Endothelial cell of umbilical vein (primary cell): ENCODE data around the gene KIF3B. TPM values are rescaled to one million over a fixed set of nuclear protein-coding genes. Genes with fewer than 3 reads are reported as not detected.

Experiments used
- BruUV-seq: library from RNA; stranded (reverse); fragments of 400-500 nt; replicated peaks from 2 replicates; lab custom pipeline; 2021; lab: Mats Ljungman, UMichigan
- CTCF ChIA-PET: fragments of 300-600, 350-600 bp; sonication (Branson Sonifier 250); formaldehyde crosslinking; loops from one replicate; lab custom pipeline; 2021; ENCODE audit warnings: antibody characterized with exemption, inconsistent platforms; lab: Charles Lee
- POLR2A ChIA-PET: fragments of 300-600, 350-600 bp; sonication (Branson Sonifier 250); formaldehyde crosslinking; loops from one replicate; lab custom pipeline; 2021; ENCODE audit warnings: antibody characterized with exemption, inconsistent platforms; lab: Charles Lee
- DNase-seq: peaks from one replicate; pipeline ENCODE4 v3.0.0-alpha.2; 2011; ENCODE audit warnings: low read depth, low spot score
- FAIRE-seq: peaks from 2 replicates; lab custom pipeline; 2011; peaks lifted over from hg19 to GRCh38; lab: Jason Lieb, UNC
- H2AFZ ChIP-seq: 2 replicates; pipeline ENCODE4 v1.6.0; 2012; ENCODE audit warnings: low read depth, low read length, control low read depth, inconsistent platforms
- H3K27ac ChIP-seq: 2 replicates; pipeline ENCODE4 v1.5.1; 2011; ENCODE audit warnings: low read depth, mild to moderate bottlenecking, control low read depth, low read length, moderate library complexity; ENCODE audit not compliant: insufficient read depth
- H3K27me3 ChIP-seq, 2 experiments: 2 replicates each; pipeline versions ENCODE4 v1.6.0 to v1.6.1; 2011; ENCODE audit warnings: low read length in 2 of 2, mixed read lengths in 1 of 2; ENCODE audit not compliant: control insufficient read depth in 2 of 2, insufficient read depth in 2 of 2
- H3K36me3 ChIP-seq, 2 experiments: 2 replicates in 1 of 2; 3 replicates in 1 of 2; pipeline ENCODE4 v1.5.1; 2011; ENCODE audit warnings: low read length in 2 of 2, mild to moderate bottlenecking in 1 of 2, moderate library complexity in 1 of 2; ENCODE audit not compliant: control insufficient read depth in 2 of 2, insufficient read depth in 2 of 2; ENCODE audit errors: extremely low read depth in 1 of 2
- H3K4me1 ChIP-seq: 3 replicates; pipeline ENCODE4 v1.5.1; 2011; ENCODE audit warnings: mild to moderate bottlenecking, low read length; ENCODE audit not compliant: control insufficient read depth, insufficient read depth; ENCODE audit errors: extremely low read depth
- H3K4me2 ChIP-seq: 2 replicates; pipeline ENCODE4 v1.6.1; 2011; ENCODE audit warnings: low read length, control low read depth, mixed read lengths; ENCODE audit not compliant: insufficient read depth
- H3K4me3 ChIP-seq, 3 experiments: fragments of 200-600 bp in 1 of 3; sonication (generic), shearing (Covaris generic) in 1 of 3; replicated peaks in 1 of 3; 2 replicates each; pipeline ENCODE4 v1.5.1; 2011 to 2016; ENCODE audit warnings: control low read depth in 3 of 3, low read length in 3 of 3, mild to moderate bottlenecking in 2 of 3, inconsistent platforms in 1 of 3, low read depth in 1 of 3, moderate library complexity in 1 of 3; ENCODE audit not compliant: insufficient read depth in 1 of 3
- H3K79me2 ChIP-seq: 2 replicates; pipeline ENCODE4 v1.6.0; 2012; ENCODE audit warnings: low read length, inconsistent platforms; ENCODE audit not compliant: control insufficient read depth, insufficient read depth
- H3K9ac ChIP-seq: replicated peaks from 2 replicates; pipeline ENCODE3; 2011; ENCODE audit warnings: low read length, control low read depth; ENCODE audit not compliant: insufficient read depth; ENCODE audit errors: extremely low read depth
- H3K9me1 ChIP-seq: replicated peaks from 3 replicates; pipeline ENCODE4 v1.6.0; 2011; ENCODE audit warnings: mild to moderate bottlenecking, low read length; ENCODE audit not compliant: control insufficient read depth, insufficient read depth; ENCODE audit errors: extremely low read depth
- H3K9me3 ChIP-seq: replicated peaks from 2 replicates; pipeline ENCODE4 v1.5.1; 2012; ENCODE audit warnings: low read length, inconsistent platforms; ENCODE audit not compliant: control insufficient read depth, insufficient read depth
- H4K20me1 ChIP-seq: replicated peaks from 2 replicates; pipeline ENCODE3; 2011; ENCODE audit warnings: mild to moderate bottlenecking, low read length; ENCODE audit not compliant: control insufficient read depth, insufficient read depth; ENCODE audit errors: extremely low read depth
- CTCF ChIP-seq, 2 donors: IDR thresholded peaks; 1 replicate in 1 of 2; 2 replicates in 1 of 2; pipeline ENCODE4 v1.5.1; 2011; ENCODE audit warnings: low read length in 2 of 2, mild to moderate bottlenecking in 2 of 2, moderate library complexity in 2 of 2, control low read depth in 1 of 2, inconsistent platforms in 1 of 2, low read depth in 1 of 2; ENCODE audit not compliant: insufficient read depth in 1 of 2; ENCODE audit errors: extremely low read depth in 1 of 2
- EZH2 ChIP-seq: IDR thresholded peaks from 2 replicates; pipeline ENCODE4 v1.6.1; 2012; ENCODE audit warnings: borderline replicate concordance, low read depth, mild to moderate bottlenecking, moderate library complexity, low read length, inconsistent platforms; ENCODE audit not compliant: severe bottlenecking
- FOS ChIP-seq: IDR thresholded peaks from 2 replicates; pipeline ENCODE4 v1.6.1; 2011; ENCODE audit warnings: mild to moderate bottlenecking, low read length, moderate library complexity, borderline replicate concordance; ENCODE audit not compliant: insufficient read depth
- GATA2 ChIP-seq: IDR thresholded peaks from 2 replicates; pipeline ENCODE4 v1.7.0; 2011; ENCODE audit warnings: low read depth, mild to moderate bottlenecking, moderate library complexity, mixed read lengths, low read length; ENCODE audit not compliant: insufficient read length, insufficient read depth
- JUN ChIP-seq: IDR thresholded peaks from 2 replicates; pipeline ENCODE4 v1.6.1; 2011; ENCODE audit warnings: borderline replicate concordance, low read depth; ENCODE audit not compliant: insufficient read length, insufficient read depth
- MAX ChIP-seq: IDR thresholded peaks from 2 replicates; pipeline ENCODE4 v1.6.1; 2011; ENCODE audit not compliant: insufficient read depth, insufficient read length
- MYC ChIP-seq: IDR thresholded peaks from one replicate; pipeline ENCODE4 v1.6.1; 2011; ENCODE audit warnings: mild to moderate bottlenecking, low read depth, low read length
- POLR2A ChIP-seq: IDR thresholded peaks from 2 replicates; pipeline ENCODE4 v1.6.1; 2012; ENCODE audit warnings: low read depth, mild to moderate bottlenecking, control low read depth, low read length
- POLR2AphosphoS5 ChIP-seq: IDR thresholded peaks from 2 replicates; pipeline ENCODE4 v1.6.1; 2012; ENCODE audit warnings: low read depth, mild to moderate bottlenecking, control low read depth, low read length, moderate library complexity; ENCODE audit not compliant: insufficient read depth
- dilution Hi-C: fragments of 300-500 bp; cut with MboI; formaldehyde crosslinking; loops from one replicate; pipeline ENCODE4 v1.15.0; 2019; ENCODE audit warnings: low sequenced_read_pairs; ENCODE audit not compliant: extremely low pct_ligation_motif_present
- intact Hi-C: fragments of 100-400 bp; cut with micrococcal nuclease; formaldehyde crosslinking; loops from one replicate; pipeline ENCODE4 v1.10.0; 2022
- polyA plus RNA-seq, 4 experiments: library from polyadenylated mRNA; depleted of rRNA in 3 of 4; stranded (reverse) in 3 of 4; unstranded in 1 of 4; fragments of >200 nt; gene quantifications; 2 replicates each; pipeline versions ENCODE4 v1.2.1 to v1.2.3, GENCODE V29; 2011 to 2012; ENCODE audit warnings: missing spikeins in 1 of 4
- total RNA-seq: library from RNA; stranded (reverse); gene quantifications from 2 replicates; pipeline ENCODE4 v1.2.3, GENCODE V29; 2021

KIF3B gene
- total and polyA plus RNA-seq, 2 donors (not counting 3 experiments of a cell fraction or from before 2014, with no cell fraction given): 14.5 to 25.1 TPM

- peaks cover 30% of the 10 kb centered on the region for H3K4me1 ChIP-seq
- H3K9ac ChIP-seq: peak within 1 kb of the TSS; percentile 97
- H3K27ac ChIP-seq: peak within 1 kb of the TSS; percentile 94
- peak; percentile 61 for TF ChIP-seq POLR2A
- TF ChIP-seq MAX: no peak
- peak; percentile 12 for TF ChIP-seq FOS
- peak; percentile 62 for TF ChIP-seq POLR2AphosphoS5
- TF ChIP-seq MYC: peak; percentile 22
- no peaks in the 10 kb centered on the region for H3K9me1 ChIP-seq
- peak; percentile 86 for FAIRE-seq
- peak within 1 kb of the TSS; percentile 78 to 92 (median 92) for H3K4me3 ChIP-seq
- intact Hi-C loops: loop anchor here (1.0 kb wide), 3 partner anchors 32 to 151 kb away; partner anchors contain the start of genes PLAGL2 and POFUT1
- no TSS peak for BruUV-seq
- peaks cover 5% of the 10 kb centered on the region for H4K20me1 ChIP-seq
- no peaks in the 10 kb centered on the region for H3K36me3 ChIP-seq
- no peaks in the 10 kb centered on the region for H3K9me3 ChIP-seq
- H3K4me2 ChIP-seq: peak within 1 kb of the TSS; percentile 92
- peak; percentile 97 for DNase-seq
- ChIA-PET POLR2A (interaction anchor here (0.5 to 0.7 kb wide), 2 partner anchors 13 to 152 kb away, joined by 3 to 4 read pairs; no protein-coding TSS in a partner anchor), CTCF (interaction anchor here (1.3 kb wide), 1 partner anchor 123 kb away, joined by 3 read pairs; no protein-coding TSS in a partner anchor)
- H3K79me2 ChIP-seq: peaks cover 45% of the 10 kb centered on the region
- peak within 1 kb of the TSS; percentile 77 for H2AFZ ChIP-seq
- dilution Hi-C loops: no loop called here
- H3K27me3 ChIP-seq: no peaks in the 10 kb centered on the region
These were observed 80.6 kb downstream of the KIF3B start, which contains the start of gene ASXL1 for GRCh38 chr20:32357869-32358631. ASXL1 (plus strand) TSS chr20:32358331; CDS start chr20:32358776, 445 bp downstream.

- CTCF ChIA-PET: interaction anchor here (1.3 to 2.1 kb wide), 2 partner anchors 22 to 123 kb away, joined by 3 to 8 read pairs; no protein-coding TSS in a partner anchor
- Histone ChIP-seq H3K4me1 (peaks cover 30% of the 10 kb centered on the region), H3K27me3 (no peaks in the 10 kb centered on the region), H3K9ac (peak overlapping the region; percentile 97), H3K36me3 (no peaks in the 10 kb centered on the region), H3K9me1 (no peaks in the 10 kb centered on the region), H3K9me3 (no peaks in the 10 kb centered on the region), H4K20me1 (peaks cover 7% of the 10 kb centered on the region), H3K4me3 (peak overlapping the region in 2 of 3 experiments; percentile 78 to 92), H3K27ac (peak overlapping the region; percentile 94), H2AFZ (no peak overlapping the region), H3K79me2 (peaks cover 50% of the 10 kb centered on the region), H3K4me2 (no peak overlapping the region)
- BruUV-seq: no TSS peak
- dilution Hi-C loops: no loop called here
- POLR2A ChIA-PET: no interaction called here
- intact Hi-C loops: loop anchor here (1.0 kb wide), 2 partner anchors 125 to 151 kb away; partner anchors contain the start of genes PLAGL2 and POFUT1
- no peak for DNase-seq
- no peak for FAIRE-seq
- TF ChIP-seq MYC (no peak), FOS (no peak), JUN (no peak), GATA2 (no peak), EZH2 (no peak), POLR2A (no peak), CTCF (IDR thresholded peaks at IDR 0.05; ENCODE audit: extremely low read depth in 1 of 2, insufficient read depth in 1 of 2, low read depth in 1 of 2, low read length in 2 of 2) (no peak), POLR2AphosphoS5 (no peak), MAX (no peak)
These were observed 81.1 kb downstream of the KIF3B start for GRCh38 chr20:32358632-32358882.
